Thoracic aorta (tissue), 2 donors: ENCODE data around the gene MRPS22. TPM values are rescaled to one million over a fixed set of nuclear protein-coding genes. Genes with fewer than 3 reads are reported as not detected.
"Not testable (repeated sequence)": the region's sequence is repeated elsewhere in the genome, so short reads cannot be mapped to it uniquely, and the experiment has no call there.

ENCODE experiments used
- ATAC-seq: fragments of 150-250 bp; one replicate; pipeline ENCODE4 v1.8.0; 2017; ENCODE audit warnings: low read depth; ENCODE audit not compliant: insufficient number of reproducible peaks, low FRiP score
- DNase-seq: peaks from one replicate; pipeline ENCODE4 v3.0.0-alpha.2; 2020; ENCODE audit warnings: low spot score
- H3K27ac ChIP-seq, 2 donors: fragments of 200-600 bp; sonication (generic); 1 replicate in 1 of 2; 2 replicates in 1 of 2; pipeline ENCODE4 v1.5.1; 2016; ENCODE audit warnings: mild to moderate bottlenecking in 2 of 2, moderate library complexity in 2 of 2
- H3K27me3 ChIP-seq: fragments of 200-600 bp; sonication (generic); replicated peaks from 2 replicates; pipeline ENCODE4 v1.6.0; 2016; ENCODE audit warnings: mild to moderate bottlenecking; ENCODE audit not compliant: insufficient read depth
- H3K36me3 ChIP-seq: fragments of 200-600 bp; sonication (generic); one replicate; pipeline ENCODE4 v1.5.1; 2016
- H3K4me1 ChIP-seq, 2 donors: fragments of 200-600 bp; sonication (generic); 1 replicate in 1 of 2; 2 replicates in 1 of 2; pipeline versions ENCODE4 v1.5.1 to v1.6.0; 2016; ENCODE audit warnings: low read depth in 2 of 2, mild to moderate bottlenecking in 1 of 2; ENCODE audit not compliant: control insufficient read depth in 1 of 2
- H3K4me3 ChIP-seq: fragments of 200-600 bp; sonication (generic); 2 replicates; pipeline ENCODE4 v1.5.1; 2016; ENCODE audit warnings: mild to moderate bottlenecking
- H3K9me3 ChIP-seq: fragments of 200-600 bp; sonication (generic); 2 replicates; pipeline ENCODE4 v1.5.1; 2016
- total RNA-seq, 2 donors: library from RNA; depleted of rRNA; stranded (reverse); fragments of >200 nt; gene quantifications; one replicate each; pipeline versions ENCODE4 v1.1.0 to v1.2.3, GENCODE V29; 2016
- TF ChIP-seq, protein P1 (sequence below): fragments of 200-600 bp; sonication (generic); IDR thresholded peaks from one replicate; pipeline ENCODE4 v1.5.1; 2019; ENCODE audit warnings: antibody characterized with exemption

Gene MRPS22
- total RNA-seq, 2 donors from 2014 or later = 21.3 to 32.2 TPM

DNA sequence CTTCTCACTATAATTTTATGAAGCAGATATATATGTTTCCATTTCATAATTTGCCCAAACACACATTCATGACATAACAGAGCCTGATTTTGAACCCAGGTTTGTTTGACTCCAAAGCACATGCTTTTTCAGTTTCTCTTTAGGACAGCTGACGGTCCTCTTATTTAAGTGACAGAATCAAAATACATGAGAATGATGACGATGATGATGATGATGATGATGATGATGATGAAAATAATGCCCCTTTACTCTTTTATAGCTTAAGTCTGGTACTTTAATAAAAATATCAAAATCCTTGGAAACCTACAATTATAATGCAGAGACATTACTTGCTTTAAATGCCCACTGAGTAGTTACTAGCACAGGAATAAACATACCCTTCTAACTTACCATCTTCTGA is 30.3 kb downstream of the MRPS22 start:
- Histone ChIP-seq H3K36me3 (peaks cover 77% of the 10 kb centered on the region), H3K4me1 (no peaks in the 10 kb centered on the region)

DNA sequence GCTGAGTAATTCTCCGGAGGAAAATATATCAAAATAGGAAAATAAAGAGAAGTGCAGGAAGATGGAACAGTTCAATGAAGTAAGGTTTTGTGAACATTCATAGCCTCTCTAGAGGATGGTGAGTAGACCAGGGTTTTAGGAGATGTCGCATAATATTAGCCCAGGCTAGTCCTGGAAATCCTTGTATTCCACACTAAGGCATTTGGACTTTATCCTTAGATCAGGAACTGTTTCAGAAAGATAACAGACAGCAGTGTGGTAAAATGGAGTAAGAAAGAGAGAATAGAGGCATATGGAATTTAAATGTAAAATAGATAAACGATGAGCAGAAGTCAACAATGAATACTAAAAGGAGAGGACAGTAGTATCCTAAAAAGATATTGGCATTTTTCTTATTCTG is 33.6 kb downstream of the MRPS22 start:
- H3K27ac ChIP-seq = no peak overlapping the region
- H3K4me3 ChIP-seq = no peak overlapping the region
- ATAC-seq (no peak), DNase-seq (no peak)
- TF ChIP-seq, protein P1, sequence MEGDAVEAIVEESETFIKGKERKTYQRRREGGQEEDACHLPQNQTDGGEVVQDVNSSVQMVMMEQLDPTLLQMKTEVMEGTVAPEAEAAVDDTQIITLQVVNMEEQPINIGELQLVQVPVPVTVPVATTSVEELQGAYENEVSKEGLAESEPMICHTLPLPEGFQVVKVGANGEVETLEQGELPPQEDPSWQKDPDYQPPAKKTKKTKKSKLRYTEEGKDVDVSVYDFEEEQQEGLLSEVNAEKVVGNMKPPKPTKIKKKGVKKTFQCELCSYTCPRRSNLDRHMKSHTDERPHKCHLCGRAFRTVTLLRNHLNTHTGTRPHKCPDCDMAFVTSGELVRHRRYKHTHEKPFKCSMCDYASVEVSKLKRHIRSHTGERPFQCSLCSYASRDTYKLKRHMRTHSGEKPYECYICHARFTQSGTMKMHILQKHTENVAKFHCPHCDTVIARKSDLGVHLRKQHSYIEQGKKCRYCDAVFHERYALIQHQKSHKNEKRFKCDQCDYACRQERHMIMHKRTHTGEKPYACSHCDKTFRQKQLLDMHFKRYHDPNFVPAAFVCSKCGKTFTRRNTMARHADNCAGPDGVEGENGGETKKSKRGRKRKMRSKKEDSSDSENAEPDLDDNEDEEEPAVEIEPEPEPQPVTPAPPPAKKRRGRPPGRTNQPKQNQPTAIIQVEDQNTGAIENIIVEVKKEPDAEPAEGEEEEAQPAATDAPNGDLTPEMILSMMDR = no peak
- no peaks in the 10 kb centered on the region for H3K4me1 ChIP-seq
- no peaks in the 10 kb centered on the region for H3K9me3 ChIP-seq
- H3K27me3 ChIP-seq = no peaks in the 10 kb centered on the region
- peaks cover 59% of the 10 kb centered on the region for H3K36me3 ChIP-seq

More for the DNA sequence above, 30.3 kb downstream of the MRPS22 start:
- no peak overlapping the region for H3K27ac ChIP-seq
- ATAC-seq (no peak), DNase-seq (no peak)
- no peak overlapping the region for H3K4me3 ChIP-seq
- no peaks in the 10 kb centered on the region for H3K27me3 ChIP-seq
- TF ChIP-seq, protein P1 = no peak
- no peaks in the 10 kb centered on the region for H3K9me3 ChIP-seq

DNA sequence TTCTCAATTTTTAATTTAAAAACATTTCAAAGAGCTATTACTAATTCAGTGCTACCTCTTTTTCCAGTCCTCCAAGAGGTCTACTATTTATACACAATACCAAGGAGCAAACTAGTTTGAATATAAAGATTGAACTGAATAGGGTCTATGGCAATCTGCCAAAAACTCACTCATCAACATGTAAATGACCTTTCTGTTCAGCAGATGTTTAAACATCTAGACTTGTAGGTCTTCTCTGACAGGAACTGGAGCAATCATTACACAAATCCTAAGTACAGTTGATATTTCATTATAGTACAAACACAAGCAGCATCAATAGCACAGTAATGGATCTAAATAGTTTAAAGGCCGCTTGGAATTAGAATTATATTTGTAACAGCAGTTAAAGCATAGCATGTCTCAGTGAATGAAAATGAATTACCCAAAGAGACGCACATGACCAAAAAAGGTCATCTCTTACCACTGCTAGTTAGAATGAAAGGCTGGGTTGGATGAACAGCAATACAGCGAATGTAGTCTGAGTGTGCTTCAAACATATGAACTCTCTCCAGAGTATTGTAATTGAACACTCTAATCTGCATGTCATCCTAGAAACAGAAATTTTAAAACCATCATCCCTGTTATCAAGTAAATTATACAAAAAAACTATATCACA is 34.9 kb downstream of the MRPS22 start:
- TF ChIP-seq, protein P1 = no peak

DNA sequence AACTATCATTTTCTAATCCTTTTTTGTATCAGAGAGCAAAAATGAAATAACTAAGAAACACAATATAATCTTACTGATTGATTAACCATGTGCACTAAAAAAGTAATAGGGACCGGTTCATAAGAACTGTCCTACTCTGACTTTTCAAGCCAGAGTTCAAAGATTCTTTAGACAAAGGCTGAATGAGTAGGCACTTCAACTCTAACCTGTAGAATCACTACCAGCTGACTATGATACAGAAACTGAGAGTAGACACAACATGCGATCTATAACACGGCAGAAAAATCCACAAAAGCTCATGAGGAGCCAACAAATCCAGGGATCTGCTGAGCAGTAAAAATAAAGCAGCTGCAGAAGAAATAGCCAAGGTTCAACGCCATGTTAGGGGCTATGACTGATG is 36.8 kb downstream of the MRPS22 start:
- no peak overlapping the region for H3K4me3 ChIP-seq
- peaks cover 32% of the 10 kb centered on the region for H3K36me3 ChIP-seq
- DNase-seq (no peak), ATAC-seq (no peak)
- no peaks in the 10 kb centered on the region for H3K27me3 ChIP-seq
- H3K4me1 ChIP-seq = peaks cover 5 to 19% of the 10 kb centered on the region in 2 donors
- TF ChIP-seq, protein P1 = no peak
- H3K27ac ChIP-seq = no peak overlapping the region
- no peaks in the 10 kb centered on the region for H3K9me3 ChIP-seq

More for the DNA sequence above, 34.9 kb downstream of the MRPS22 start:
- DNase-seq (no peak), ATAC-seq (no peak)
- Histone ChIP-seq H3K36me3 (peaks cover 49% of the 10 kb centered on the region), H3K9me3 (no peaks in the 10 kb centered on the region), H3K27me3 (no peaks in the 10 kb centered on the region), H3K27ac (no peak overlapping the region), H3K4me1 (peaks cover 0 to 3% of the 10 kb centered on the region in 2 donors), H3K4me3 (no peak overlapping the region)

DNA sequence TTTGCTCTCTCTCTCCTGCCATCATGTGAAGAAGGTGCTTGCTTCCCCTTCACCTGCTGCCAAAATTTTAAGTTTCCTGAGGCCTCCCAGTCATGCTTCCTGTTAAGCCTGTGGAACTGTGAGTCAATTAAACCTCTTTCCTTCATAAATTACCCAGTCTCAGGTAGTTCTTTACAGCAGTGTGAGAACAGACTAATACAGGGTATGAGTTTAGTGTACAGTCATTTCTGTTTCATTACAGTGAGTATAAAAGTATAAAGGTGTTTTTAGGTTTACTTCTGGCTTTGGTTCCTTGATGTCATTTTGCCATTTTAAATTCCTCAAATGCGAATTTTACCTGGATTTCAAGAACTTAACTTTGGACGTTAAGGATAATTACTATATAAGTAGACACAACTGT is 38.5 kb downstream of the MRPS22 start:
- H3K9me3 ChIP-seq, DNase-seq, ATAC-seq, H3K27ac ChIP-seq, H3K27me3 ChIP-seq, H3K4me3 ChIP-seq: not testable (repeated sequence)
- Histone ChIP-seq H3K36me3 (peaks cover 17% of the 10 kb centered on the region), H3K4me1 (peaks cover 13 to 35% of the 10 kb centered on the region in 2 donors)

DNA sequence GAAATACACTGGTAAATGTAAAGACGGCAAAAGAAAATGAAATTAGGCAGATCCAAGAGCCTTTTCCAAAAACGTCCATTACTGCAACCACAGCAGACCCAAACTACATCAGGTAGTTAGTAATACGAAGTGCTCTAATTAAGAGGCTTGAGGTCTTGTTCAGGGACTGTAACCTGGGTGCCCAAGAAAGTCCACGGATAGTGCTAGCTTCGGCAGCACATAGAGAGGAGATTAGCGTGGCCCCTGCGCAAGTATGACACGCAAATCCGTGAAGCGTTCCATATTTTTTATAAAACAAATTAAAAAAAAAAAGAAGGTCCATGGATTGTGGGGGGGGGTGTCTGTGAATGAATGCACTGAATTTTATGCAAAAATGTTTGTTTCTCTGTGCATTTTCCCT is 44.3 kb downstream of the MRPS22 start:
- ATAC-seq (no peak), DNase-seq (no peak)
- Histone ChIP-seq H3K36me3 (no peaks in the 10 kb centered on the region), H3K4me1 (peaks cover 25 to 61% of the 10 kb centered on the region in 2 donors), H3K4me3 (peak overlapping the region; percentile 98), H3K9me3 (no peaks in the 10 kb centered on the region), H3K27ac (no peak overlapping the region), H3K27me3 (no peaks in the 10 kb centered on the region)
- TF ChIP-seq, protein P1 = no peak
